A549 (cell line): ENCODE data around the gene UBQLN4.

ENCODE experiments used
- ELK1 ChIP-seq: fragments of 150-350 bp; IDR thresholded peaks from 2 replicates; pipeline ENCODE4 v1.6.1; 2014; ENCODE audit warnings: low read depth, mild to moderate bottlenecking, low read length
- EP300 ChIP-seq, 2 experiments: fragments of >200 bp; sonication (Bioruptor Twin); formaldehyde crosslinking; IDR thresholded peaks; 2 replicates in 1 of 2; 3 replicates in 1 of 2; pipeline ENCODE4 v1.6.1; 2016 to 2017
- ESRRA ChIP-seq: fragments of 150-350 bp; IDR thresholded peaks from 2 replicates; pipeline ENCODE4 v1.6.1; 2014; ENCODE audit warnings: mild to moderate bottlenecking, low read length, borderline replicate concordance
- FOSL2 ChIP-seq, 2 experiments: fragments of 450-650 bp in 1 of 2; fragments of >200 bp in 1 of 2; sonication (Bioruptor Twin) in 1 of 2; formaldehyde crosslinking; IDR thresholded peaks; 2 replicates each; pipeline versions ENCODE4 v1.5.0 to v1.6.1; 2016 to 2020; ENCODE audit warnings: mild to moderate bottlenecking in 1 of 2, moderate library complexity in 1 of 2
- RCOR1 ChIP-seq: fragments of 150-350 bp; IDR thresholded peaks from 2 replicates; pipeline ENCODE4 v1.6.1; 2014; ENCODE audit warnings: antibody characterized with exemption, low read length, low read depth
- USF2 ChIP-seq: fragments of 450-650 bp; IDR thresholded peaks from 2 replicates; pipeline ENCODE4 v1.6.1; 2014; ENCODE audit warnings: antibody characterized with exemption
- TF ChIP-seq, protein P1 (sequence below): IDR thresholded peaks from 2 replicates; pipeline ENCODE4 v1.6.1; 2012
- TF ChIP-seq, protein P2 (sequence below): fragments of >200 bp; sonication (Bioruptor Twin); formaldehyde crosslinking; IDR thresholded peaks from 3 replicates; pipeline ENCODE4 v1.5.1; 2016
- TF ChIP-seq, protein P3 (sequence below): fragments of 250-450 bp; sonication (Bioruptor Pico); IDR thresholded peaks from 2 replicates; pipeline ENCODE4 v1.5.0; 2020; ENCODE audit warnings: low read depth, mild to moderate bottlenecking, moderate library complexity

GRCh38 chr1:156063997-156064285 lies 10.3 kb upstream of the UBQLN4 start:
- TF ChIP-seq, protein P1, sequence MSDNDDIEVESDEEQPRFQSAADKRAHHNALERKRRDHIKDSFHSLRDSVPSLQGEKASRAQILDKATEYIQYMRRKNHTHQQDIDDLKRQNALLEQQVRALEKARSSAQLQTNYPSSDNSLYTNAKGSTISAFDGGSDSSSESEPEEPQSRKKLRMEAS: no peak
- TF ChIP-seq, protein P2, sequence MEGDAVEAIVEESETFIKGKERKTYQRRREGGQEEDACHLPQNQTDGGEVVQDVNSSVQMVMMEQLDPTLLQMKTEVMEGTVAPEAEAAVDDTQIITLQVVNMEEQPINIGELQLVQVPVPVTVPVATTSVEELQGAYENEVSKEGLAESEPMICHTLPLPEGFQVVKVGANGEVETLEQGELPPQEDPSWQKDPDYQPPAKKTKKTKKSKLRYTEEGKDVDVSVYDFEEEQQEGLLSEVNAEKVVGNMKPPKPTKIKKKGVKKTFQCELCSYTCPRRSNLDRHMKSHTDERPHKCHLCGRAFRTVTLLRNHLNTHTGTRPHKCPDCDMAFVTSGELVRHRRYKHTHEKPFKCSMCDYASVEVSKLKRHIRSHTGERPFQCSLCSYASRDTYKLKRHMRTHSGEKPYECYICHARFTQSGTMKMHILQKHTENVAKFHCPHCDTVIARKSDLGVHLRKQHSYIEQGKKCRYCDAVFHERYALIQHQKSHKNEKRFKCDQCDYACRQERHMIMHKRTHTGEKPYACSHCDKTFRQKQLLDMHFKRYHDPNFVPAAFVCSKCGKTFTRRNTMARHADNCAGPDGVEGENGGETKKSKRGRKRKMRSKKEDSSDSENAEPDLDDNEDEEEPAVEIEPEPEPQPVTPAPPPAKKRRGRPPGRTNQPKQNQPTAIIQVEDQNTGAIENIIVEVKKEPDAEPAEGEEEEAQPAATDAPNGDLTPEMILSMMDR: no peak
- TF ChIP-seq, protein P3, sequence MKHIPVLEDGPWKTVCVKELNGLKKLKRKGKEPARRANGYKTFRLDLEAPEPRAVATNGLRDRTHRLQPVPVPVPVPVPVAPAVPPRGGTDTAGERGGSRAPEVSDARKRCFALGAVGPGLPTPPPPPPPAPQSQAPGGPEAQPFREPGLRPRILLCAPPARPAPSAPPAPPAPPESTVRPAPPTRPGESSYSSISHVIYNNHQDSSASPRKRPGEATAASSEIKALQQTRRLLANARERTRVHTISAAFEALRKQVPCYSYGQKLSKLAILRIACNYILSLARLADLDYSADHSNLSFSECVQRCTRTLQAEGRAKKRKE (CRISPR knock-in tag): no peak
- TF ChIP-seq ESRRA: no peak
- no peak for TF ChIP-seq RCOR1
- no peak for TF ChIP-seq USF2
- no peak for TF ChIP-seq FOSL2 (IDR thresholded peaks at IDR 0.05)
- no peak for TF ChIP-seq FOSL2 (CRISPR knock-in tag; IDR thresholded peaks at IDR 0.05)
- no peak for TF ChIP-seq EP300 (IDR thresholded peaks at IDR 0.05)
- no peak for TF ChIP-seq ELK1
